DND-41 (cell line): Measurements from ENCODE around the gene DUSP2.

Experiments used
- ATAC-seq: fragments of 200-7000 bp; cut with Tn5 transposase; 3 replicates; pipeline ENCODE4 v1.9.1; 2021; ENCODE audit warnings: low read depth; ENCODE audit not compliant: insufficient read depth
- DNase-seq: peaks from one replicate; pipeline ENCODE4 v3.0.0-alpha.2; 2020
- H2AFZ ChIP-seq: 2 replicates; pipeline ENCODE4 v1.6.0; 2012; ENCODE audit warnings: low read depth, low read length
- H3K27ac ChIP-seq: 2 replicates; pipeline ENCODE4 v1.5.1; 2012; ENCODE audit warnings: low read length, inconsistent platforms
- H3K27me3 ChIP-seq: fragments of 200-600 bp; sonication (generic); 2 replicates; pipeline ENCODE4 v1.6.0; 2012; ENCODE audit warnings: low read length, mild to moderate bottlenecking, inconsistent platforms; ENCODE audit not compliant: insufficient read depth, poor library complexity
- H3K36me3 ChIP-seq: 2 replicates; pipeline ENCODE4 v1.5.1; 2012; ENCODE audit warnings: low read length, inconsistent platforms; ENCODE audit not compliant: insufficient read depth
- H3K4me1 ChIP-seq: 2 replicates; pipeline ENCODE4 v1.5.1; 2012; ENCODE audit warnings: mild to moderate bottlenecking, low read length; ENCODE audit not compliant: insufficient read depth
- H3K4me2 ChIP-seq: 2 replicates; pipeline ENCODE4 v1.6.0; 2012; ENCODE audit warnings: mild to moderate bottlenecking, moderate library complexity, low read length, inconsistent platforms; ENCODE audit not compliant: insufficient read depth
- H3K4me3 ChIP-seq, 2 experiments: fragments of 200-600 bp in 1 of 2; shearing (Covaris generic) in 1 of 2; 2 replicates each; pipeline ENCODE4 v1.5.1; 2012 to 2016; ENCODE audit warnings: inconsistent platforms in 2 of 2, low read length in 2 of 2, mild to moderate bottlenecking in 2 of 2, low read depth in 1 of 2, moderate library complexity in 1 of 2
- H3K79me2 ChIP-seq: 2 replicates; pipeline ENCODE4 v1.6.0; 2012; ENCODE audit warnings: low read length, inconsistent platforms; ENCODE audit not compliant: insufficient read depth
- H3K9ac ChIP-seq: 2 replicates; pipeline ENCODE4 v1.6.0; 2012; ENCODE audit warnings: low read depth, mild to moderate bottlenecking, inconsistent platforms, low read length, moderate library complexity
- H3K9me3 ChIP-seq: 2 replicates; pipeline ENCODE4 v1.5.1; 2012; ENCODE audit warnings: low read length, moderate library complexity, mild to moderate bottlenecking, inconsistent platforms; ENCODE audit not compliant: insufficient read depth, severe bottlenecking
- H4K20me1 ChIP-seq: 2 replicates; pipeline ENCODE4 v1.6.0; 2012; ENCODE audit warnings: low read length; ENCODE audit not compliant: insufficient read depth
- CTCF ChIP-seq: IDR thresholded peaks from 2 replicates; pipeline ENCODE4 v1.5.1; 2012; ENCODE audit warnings: borderline replicate concordance, low read length, moderate library complexity, mild to moderate bottlenecking; ENCODE audit not compliant: poor library complexity, severe bottlenecking; ENCODE audit errors: extremely low read depth
- EZH2 ChIP-seq: IDR thresholded peaks from 3 replicates; pipeline ENCODE4 v1.6.1; 2012; ENCODE audit warnings: borderline replicate concordance, low read depth, mild to moderate bottlenecking, moderate library complexity, low read length, inconsistent platforms; ENCODE audit not compliant: severe bottlenecking

Gene DUSP2

GRCh38 chr2:96146153-96146880 lies 1.1 kb upstream of the DUSP2 start:
- Histone ChIP-seq H3K27me3 (no peaks in the 10 kb centered on the region), H3K9ac (peak overlapping the region; percentile 82), H3K4me1 (peaks cover 61% of the 10 kb centered on the region), H3K79me2 (peaks cover 14% of the 10 kb centered on the region), H3K27ac (peak overlapping the region; percentile 86), H3K4me2 (peak overlapping the region; percentile 75), H4K20me1 (peaks cover 11% of the 10 kb centered on the region), H3K36me3 (peaks cover 12% of the 10 kb centered on the region), H2AFZ (peak overlapping the region; percentile 90), H3K9me3 (no peaks in the 10 kb centered on the region), H3K4me3 (peak overlapping the region; percentile 21 to 66; a peak in 3 of 4 replicates)
- no peak for TF ChIP-seq EZH2
- TF ChIP-seq CTCF, result no peak
- DNase-seq (peak; percentile 93), ATAC-seq (peak; percentile 73)

GRCh38 chr2:96145848-96146152 lies 560 bp upstream of the DUSP2 start:
- peak overlapping the region; percentile 82 for H3K9ac ChIP-seq
- H3K36me3 ChIP-seq, result peaks cover 12% of the 10 kb centered on the region
- no peaks in the 10 kb centered on the region for H3K27me3 ChIP-seq
- no peak for DNase-seq
- no peak for ATAC-seq
- H3K9me3 ChIP-seq, result no peaks in the 10 kb centered on the region
- H3K79me2 ChIP-seq, result peaks cover 14% of the 10 kb centered on the region
- H4K20me1 ChIP-seq, result peaks cover 11% of the 10 kb centered on the region
- peak overlapping the region; percentile 21 to 66; a peak in 3 of 4 replicates for H3K4me3 ChIP-seq
- peaks cover 59% of the 10 kb centered on the region for H3K4me1 ChIP-seq
- TF ChIP-seq EZH2 (no peak), CTCF (no peak)
- peak overlapping the region; percentile 90 for H2AFZ ChIP-seq
- H3K4me2 ChIP-seq, result peak overlapping the region; percentile 75
- H3K27ac ChIP-seq, result peak overlapping the region; percentile 86

GRCh38 chr2:96144481-96145035 lies 682 bp downstream of the DUSP2 start:
- TF ChIP-seq CTCF (no peak), EZH2 (no peak)
- Histone ChIP-seq H3K79me2 (peaks cover 14% of the 10 kb centered on the region), H3K4me2 (peak overlapping the region; percentile 75), H3K9me3 (no peaks in the 10 kb centered on the region), H2AFZ (peak overlapping the region; percentile 90), H3K27ac (peak overlapping the region; percentile 86), H3K4me1 (peaks cover 59% of the 10 kb centered on the region), H4K20me1 (peaks cover 11% of the 10 kb centered on the region), H3K9ac (peak overlapping the region; percentile 82), H3K4me3 (peak overlapping the region; percentile 26 to 66; a peak in 3 of 4 replicates), H3K36me3 (peaks cover 12% of the 10 kb centered on the region), H3K27me3 (no peaks in the 10 kb centered on the region)
- peak; percentile 48 for DNase-seq
- no peak for ATAC-seq
